Measurements from ENCODE around the gene TOLLIP.
"Not testable (repeated sequence)": the region's sequence is repeated elsewhere in the genome, so short reads cannot be mapped to it uniquely, and the experiment has no call there.

TOLLIP gene

DNA sequence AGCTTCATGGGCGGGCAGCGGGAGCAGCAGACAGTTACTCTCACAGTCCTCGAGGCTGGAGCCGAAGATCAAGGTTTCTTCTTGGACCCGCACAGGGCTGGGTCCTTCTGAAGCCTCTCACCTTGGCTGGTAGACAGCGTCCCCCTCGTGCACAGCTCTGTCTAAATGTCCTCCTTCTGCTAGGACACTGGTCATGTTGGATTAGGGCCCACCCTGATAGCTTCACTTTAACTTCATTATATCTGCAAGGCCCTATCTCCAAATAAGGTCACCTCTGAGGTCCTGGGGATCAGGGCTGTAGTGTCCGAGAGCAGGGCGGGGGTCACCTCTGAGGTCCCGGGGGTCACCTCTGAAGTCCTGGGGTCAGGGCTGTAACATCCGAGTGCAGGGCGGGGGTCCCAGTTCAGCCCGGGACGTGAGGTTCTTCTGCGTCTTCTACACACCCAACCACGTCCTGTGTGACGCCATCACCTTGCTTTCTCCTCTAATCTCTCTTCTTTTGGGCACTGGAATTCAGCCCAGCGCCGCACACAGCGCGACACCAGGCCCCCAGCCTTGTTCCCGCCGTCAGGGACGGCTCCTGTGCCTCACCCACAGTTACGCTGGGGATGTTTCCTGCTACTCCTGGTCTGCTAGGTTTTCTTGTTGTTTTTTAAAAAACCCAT is 34.1 kb upstream of the TOLLIP start:
- DNase-seq, result no peak

DNA sequence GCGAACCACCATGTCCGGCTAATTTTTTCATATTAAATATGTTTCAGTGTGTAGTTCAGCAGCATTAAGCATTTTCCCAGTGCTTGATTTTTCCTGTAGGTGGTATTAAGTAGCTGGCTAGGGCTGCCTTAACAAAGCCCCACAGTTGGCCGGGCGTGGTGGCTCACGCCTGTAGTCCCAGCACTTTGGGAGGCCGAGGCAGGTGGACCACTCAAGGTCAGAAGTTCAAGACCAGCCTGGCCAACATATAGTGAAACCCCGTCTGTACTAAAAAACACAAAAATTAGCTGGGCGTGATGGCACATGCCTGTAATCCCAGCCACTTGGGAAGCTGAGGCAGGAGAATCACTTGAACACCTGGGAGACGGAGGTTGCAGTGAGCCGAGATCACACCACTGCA is 33.5 kb upstream of the TOLLIP start:
- no peak for DNase-seq

DNA sequence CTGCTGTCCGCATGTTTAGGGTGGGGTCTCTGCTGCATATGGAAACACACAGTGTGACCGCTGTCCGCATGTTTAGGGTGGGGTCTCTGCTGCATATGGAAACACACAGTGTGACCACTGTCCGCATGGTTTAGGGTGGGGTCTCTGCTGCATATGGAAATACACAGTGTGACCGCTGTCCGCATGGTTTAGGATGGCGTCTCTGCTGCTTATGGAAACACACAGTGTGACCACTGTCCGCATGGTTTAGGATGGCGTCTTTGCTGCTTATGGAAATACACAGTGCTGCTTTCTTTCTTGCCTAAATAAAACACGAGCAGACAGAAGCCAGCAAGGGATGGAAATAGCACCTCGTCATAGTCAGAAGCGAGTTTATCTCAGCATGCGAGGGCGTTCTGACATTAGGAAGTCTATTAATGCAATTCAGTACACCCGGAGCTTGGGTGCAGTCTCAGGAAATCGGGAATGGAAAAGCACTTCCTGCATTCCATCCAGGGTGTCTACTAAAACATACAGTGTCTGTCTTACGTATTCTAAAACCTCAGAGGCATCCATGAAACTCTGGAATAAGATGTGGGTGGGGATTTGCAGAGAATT is 32.6 kb upstream of the TOLLIP start:
- no peak for DNase-seq

DNA sequence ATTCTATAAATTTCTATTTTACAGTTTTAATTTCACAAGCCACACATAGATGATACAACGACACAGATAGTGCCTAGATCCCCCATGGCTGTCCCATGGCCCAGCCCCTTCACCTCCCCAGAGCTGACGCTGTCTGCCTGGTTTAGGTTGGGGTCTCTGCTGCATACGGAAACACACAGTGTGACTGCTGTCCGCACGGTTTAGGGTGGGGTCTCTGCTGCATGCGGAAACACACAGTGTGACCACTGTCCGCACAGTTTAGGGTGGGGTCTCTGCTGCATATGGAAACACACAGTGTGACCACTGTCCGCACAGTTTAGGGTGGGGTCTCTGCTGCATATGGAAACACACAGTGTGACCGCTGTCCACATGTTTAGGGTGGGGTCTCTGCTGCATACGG is 31.8 kb upstream of the TOLLIP start:
- DNase-seq, result not testable (repeated sequence)

DNA sequence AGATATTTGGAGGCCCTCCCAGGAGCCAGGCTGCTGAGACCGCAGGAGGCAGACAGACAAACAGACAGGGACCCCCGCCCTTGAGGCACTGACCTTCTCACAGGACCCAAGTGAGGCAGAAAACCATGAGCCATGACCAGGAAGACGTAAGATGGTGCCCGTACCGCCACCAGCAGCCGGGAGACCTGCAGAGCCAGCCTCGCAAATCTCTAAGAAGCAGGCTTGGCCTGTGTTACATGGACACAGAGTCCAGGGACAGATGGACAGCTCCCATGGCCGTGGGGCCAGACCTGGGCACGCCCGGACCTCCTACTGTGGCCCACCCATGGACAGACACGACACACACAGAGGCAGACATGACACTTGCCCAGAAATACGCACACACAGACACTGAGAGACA is 30.7 kb upstream of the TOLLIP start:
- no peak for DNase-seq

DNA sequence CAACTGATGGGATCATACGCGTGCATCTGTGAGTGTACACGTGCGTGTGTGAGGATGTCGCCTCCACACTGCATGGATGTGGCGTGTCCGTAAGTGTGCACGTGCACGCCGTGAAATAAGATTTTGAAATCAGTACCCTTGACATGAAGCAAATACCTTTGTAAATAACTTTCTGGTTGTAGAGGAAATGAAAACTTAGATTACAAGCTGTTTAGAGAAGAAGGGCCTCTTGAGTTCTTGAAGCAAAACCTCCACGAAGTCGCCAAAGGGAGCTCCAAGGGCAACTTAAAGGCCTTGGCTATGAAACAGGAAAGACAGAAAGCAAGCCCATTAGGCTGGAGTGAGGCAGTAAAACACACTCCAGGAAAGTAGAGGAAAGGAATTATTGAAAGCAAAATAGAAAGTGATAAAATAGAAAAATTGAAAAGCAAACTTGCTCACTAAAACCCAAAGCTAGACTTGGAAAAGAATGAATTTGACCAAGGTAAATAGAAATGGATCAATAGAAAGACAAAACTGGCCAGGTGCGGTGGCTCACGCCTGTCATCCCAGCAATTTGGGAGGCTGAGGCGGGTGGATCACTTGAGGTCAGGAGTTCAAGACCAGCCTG is 29.7 kb upstream of the TOLLIP start:
- no peak for DNase-seq

DNA sequence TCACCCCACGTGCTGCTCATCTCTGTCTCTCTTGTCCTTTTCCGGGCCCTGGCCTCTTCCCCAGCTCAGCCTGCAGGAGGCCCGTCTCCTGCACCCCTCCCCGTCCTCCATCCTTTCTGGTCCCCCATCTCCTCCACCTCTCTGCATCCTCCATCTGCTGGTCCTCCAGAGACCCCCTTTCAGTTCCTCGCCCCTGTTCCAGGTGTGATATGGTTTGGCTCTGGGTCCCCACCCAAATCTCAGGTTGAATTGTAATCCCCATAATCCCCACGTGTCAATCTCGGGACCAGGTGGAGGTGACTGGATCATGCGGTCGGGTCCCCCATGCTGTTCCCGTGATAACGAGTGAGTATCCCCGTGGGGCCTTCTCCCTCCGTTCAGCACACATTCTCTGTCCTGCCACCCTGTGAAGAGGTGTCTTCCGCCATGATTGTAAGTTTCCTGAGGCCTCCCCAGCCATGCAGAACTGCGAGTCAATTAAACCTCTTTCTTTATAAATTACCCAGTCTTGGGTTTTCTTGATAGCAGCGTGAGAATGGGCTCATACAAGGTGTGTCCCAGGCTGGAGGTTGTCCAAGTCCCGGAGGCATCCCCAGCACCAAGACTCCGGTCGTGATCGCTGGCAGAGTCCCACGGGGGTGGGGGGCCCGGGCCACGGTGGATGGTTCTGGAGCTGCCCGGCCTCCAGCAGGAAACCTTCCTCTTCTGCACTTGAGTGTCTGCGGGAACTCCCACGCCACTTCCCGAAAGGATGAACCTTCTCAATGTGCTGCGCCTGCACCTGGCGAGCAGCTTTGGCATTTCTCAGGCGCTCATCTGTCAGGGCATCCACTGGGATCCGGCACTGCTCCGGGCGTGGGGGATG is 29.0 kb upstream of the TOLLIP start:
- DNase-seq, result no peak

DNA sequence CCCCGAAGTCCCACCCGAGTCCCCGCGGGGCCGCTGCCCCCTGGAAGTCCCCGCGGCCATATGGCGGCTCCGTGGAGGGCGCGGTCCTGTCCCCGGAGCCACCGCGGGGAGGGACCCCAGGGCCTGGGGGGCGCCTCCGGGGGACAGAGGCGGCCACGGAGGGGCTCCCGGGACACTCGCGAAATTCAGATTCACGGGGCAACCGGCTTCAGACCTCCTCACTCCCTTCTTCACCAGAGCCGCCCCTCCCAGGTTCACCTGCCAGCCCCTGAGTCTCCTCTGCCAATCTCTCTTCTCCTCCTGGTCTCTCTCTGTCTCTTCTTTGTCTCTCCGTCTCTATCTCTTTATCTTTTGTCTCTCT is 28.2 kb upstream of the TOLLIP start:
- DNase-seq, result no peak

DNA sequence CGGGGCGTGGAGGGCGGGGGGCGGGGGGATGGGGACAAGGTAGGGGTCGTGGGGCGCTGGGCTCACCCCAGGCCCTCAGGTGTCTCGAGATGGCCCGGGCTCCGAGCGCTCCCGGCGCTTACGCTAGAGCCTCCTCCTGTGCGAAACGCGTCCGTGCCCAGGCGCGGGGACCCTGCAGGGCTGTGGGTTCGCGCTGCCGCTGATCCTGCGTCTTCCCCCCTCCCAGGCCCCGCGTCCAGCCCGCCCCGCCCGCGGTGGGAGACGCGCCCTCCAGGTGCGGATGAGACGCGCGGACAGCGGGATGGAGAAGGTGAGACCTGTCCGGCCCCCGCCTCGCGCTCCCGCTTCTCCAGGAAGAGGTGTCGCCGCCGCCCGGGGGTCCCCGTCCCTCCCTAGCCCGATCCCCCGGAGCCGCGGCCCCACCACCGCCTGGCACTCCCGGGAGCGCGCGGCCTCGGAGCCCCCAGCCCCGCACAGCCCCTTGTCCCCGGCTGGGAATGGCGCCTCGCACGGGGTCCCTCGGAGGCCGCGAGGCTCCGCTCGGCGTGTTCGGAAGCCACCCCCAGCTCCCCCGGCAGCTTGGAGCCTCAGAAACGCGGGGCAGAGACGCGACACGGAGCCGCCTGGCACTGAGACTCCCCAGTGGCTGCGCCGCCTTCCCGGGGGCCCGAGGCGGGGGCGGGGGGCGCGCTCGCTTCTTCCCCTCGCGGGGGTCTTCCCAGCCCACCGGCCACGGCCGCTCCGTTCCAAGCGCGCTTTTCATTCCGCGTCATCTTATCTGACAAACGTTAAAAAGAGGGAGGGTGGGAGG is 27.6 kb upstream of the TOLLIP start:
- DNase-seq, result peak; percentile 40

DNA sequence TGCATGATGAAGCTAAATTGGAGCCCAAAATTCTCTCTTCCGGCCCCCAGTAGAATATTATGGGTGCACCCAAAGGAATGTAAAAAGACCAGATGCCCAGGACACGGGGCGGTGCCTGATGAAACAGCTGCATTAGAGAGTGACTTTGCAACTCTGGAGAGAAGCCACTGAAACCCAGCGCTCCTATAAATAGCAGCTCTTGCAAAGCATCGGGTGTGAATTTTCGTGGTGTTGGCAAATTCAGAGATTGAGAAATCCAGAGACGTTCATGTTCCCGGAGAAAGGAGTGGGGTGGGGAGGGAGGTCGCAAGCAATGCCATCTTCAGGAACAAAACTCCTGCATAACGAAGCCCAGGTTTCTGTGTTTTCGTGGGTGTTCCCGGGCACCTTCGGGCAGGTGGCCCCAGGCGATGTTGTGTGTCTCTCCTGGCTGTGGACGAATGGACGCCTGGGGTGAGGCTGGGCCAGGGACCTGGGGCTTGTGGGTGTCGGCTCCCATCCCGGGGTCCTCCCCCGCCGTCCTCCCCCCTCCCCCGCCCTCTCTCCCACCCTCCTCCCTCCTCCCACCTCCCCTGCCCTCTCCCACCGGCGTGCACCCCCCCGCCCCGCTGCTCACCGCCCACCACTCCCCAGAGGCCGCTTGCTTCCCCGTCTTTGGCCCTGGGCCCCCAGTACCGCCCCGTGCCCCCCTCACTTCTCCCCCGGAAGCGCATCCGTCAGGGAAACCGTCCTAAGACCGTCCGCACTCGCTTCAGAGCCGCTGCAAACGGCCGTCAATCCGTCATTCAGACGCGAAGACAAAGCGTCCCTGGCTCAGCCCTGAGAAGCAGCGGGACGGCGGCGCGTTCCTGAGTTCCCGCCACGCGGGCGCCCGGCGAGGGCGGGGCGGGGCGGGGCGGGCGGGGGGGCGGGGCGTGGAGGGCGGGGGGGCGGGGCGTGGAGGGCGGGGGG is 26.7 kb upstream of the TOLLIP start:
- peak; percentile 53 for DNase-seq

DNA sequence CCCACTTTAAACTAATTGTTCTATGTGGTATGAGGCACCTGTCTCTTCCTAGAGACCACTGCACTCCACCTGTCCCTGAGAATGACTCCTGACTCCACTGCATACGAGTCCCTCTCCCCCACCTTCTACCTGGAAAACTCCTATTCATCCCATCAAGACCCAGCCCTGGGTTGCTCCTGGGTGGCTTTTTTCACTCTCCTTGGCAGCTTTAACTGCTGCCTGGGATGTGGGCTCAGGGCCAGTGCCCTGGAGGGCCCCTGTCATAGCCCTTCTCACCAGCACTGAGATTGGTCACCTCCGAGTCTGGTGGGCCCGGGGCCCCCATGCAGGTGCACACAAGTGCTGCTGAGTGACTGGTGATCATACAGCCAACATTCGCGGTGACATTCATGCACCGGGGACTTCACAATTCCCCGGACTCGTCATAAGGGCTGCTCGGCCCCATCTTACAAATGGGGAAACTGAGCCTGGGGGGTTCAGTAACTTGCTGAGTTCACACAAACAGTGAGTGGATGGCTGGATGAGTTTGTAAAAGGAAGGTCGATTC is 25.9 kb upstream of the TOLLIP start:
- no peak for DNase-seq

DNA sequence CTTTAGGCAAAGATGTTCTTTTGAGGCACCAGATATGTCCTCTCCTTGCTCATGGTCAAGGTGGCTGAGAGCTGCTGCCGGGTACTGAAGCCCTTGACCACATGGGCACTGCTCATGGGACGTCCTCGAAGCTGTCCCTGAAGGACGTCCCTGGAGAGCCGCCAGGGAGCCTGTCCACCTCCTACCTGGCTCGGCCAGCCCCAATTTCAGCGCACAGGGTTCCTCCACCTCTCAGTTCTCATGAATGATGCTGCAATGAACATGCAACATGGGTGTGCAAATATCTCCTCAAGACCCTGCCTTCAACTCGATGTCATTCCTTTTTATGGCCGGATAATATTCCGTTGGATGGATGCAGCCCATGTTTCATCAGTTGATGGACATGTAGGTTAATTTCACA is 24.4 kb upstream of the TOLLIP start:
- DNase-seq, result no peak

DNA sequence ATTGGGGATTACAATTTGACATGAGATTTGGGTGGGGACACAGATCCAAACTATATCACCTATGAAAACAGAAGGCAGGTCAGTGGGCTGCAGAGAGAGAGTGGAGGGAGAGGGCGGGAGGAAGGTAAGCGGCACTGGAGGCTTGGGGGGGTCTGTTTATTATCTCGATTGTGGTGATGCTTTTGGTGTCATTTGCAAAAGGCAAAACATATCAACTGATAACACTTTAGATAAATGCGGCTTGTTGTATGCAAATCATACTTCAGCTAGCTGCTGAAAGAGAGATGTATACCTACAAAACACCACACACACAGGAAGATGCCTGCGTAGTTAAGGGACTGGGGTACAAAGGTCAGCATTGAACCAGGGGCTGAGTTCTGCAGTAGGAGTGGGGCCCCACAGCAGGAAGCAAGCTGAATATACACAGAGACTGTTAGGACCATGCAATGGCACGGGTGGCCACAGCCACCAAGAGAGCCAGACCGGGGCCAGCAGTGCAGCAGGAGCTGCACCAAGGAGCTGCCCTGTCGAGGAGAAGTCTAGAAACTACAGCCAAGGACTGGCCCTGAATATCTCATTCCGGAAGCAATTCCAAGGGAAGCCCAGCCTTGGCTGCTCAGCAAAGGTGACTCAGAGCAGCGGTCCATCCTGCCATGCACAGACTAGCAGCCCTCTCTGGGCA is 23.8 kb upstream of the TOLLIP start:
- no peak for DNase-seq

DNA sequence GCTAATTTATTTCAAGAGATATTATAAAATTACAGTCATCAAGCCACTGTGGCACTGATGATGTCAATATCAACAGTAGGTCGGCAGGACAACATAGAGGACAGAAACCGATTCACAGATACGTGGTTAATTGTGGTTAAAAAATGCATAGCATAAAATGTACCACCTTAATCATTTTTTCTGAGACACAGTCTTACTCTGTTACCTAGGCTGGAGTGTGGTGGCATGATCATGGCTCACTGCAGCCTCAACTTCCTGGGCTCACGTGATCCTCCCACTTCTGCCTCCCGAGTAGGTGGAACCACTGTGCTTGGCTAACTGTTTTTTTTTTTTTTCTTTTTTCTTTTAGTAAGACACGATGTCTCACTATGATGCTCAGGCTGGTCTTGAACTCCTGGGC is 21.0 kb upstream of the TOLLIP start:
- DNase-seq, result no peak

DNA sequence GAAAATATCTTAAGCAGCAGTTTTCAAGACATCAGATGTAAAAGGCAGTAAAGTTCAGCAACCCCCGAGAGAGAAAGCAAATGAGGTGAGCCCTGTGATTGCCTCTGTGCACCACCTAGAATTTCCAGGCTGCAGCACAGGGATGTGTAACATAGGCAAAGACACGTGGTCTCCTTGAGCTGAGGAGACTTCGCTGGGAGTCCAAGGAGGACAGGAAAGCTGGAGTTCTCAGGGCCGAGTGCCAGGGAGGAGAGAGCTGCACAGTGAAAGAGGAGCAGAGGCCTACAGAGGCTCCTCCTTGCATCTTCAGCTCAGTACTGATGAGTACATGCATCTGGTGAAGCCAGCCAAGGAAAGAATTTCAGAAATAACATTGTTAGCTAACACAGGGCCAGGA is 17.6 kb upstream of the TOLLIP start:
- DNase-seq, result no peak

DNA sequence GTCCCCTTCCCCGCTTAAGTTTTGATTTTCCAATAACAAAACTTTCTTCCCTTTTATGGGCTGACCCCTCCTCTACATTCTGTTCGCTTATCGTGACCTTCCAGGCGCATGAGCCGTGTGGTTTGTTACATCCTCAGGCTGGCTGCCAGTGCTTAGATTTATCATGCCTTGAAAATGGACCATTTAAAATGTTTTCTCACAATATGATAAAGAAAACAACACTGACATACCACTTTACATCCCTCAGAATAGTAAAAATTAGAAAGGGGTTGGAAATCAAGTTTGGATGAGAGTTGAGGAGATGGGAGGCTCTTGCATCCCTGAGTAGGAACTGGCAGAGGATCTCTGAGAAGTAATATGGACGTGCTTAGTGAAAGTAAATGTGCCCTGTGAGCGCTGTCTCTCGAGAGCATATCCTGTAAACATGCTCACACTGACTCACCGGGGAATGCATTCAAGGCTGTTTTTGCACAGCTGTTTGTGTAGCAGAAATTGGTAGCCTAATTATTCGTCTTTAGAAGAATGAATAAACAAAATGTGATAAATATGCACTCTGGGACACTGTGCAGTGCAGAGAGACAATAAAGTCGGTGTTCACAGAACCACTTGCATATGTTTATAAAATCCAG is 17.1 kb upstream of the TOLLIP start:
- no peak for DNase-seq

DNA sequence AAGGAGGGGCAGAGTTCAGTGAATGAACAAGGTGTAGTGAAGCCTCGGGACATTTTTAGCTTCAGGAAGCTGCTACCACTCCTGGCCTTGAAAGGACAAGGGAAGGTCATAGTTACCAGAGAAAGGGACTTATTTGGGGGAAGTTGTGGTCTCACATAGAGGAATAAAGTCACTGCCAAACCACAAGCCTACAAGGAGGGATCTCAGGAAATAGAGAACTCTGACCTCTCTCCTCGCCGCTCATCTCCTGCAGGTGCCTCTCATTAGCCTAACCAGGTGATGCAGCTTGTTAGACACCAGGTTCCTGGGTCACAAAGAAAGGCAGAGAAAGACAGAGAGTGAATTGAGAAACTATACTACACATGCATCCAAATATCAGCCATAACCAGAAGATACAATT is 14.3 kb upstream of the TOLLIP start:
- no peak for DNase-seq

DNA sequence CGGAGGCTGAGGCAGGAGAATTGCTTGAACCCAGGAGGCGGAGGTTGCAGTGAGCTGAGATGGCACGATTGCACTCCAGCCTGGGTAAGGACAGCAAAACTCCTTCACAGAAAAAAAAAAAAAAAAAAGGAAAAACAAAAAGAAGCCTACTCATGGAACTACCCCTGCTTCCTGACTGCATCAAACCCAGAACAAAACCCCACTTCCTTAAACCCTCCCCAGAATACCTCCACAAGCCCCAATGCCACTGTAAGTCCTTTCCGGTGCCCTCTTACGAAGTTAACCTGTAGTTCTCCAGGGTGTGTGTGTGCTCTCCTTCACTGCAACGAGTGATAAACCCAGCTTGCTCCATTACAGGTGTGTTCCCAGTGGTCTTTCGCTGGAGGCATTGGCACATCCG is 8.6 kb upstream of the TOLLIP start:
- no peak for DNase-seq

DNA sequence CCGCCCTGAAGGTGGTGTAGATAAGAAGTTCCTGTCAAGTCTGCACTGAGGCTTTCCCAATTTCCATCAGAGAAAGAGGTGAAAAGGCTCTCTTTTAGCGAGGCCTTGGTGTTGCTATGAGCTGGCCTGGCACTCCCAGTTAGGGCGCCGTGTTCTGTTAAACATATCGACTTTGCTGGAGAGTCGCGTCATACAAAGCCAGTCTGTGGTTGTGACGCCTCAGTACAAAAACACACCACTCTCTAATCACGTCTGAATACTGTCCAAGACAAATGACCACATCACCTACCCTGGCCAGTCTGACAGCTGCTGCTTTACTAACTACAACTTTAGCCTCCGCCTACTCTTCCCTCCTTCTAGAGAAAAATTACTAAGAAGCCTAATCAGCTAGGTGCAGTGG is 8.0 kb upstream of the TOLLIP start:
- DNase-seq, result no peak

DNA sequence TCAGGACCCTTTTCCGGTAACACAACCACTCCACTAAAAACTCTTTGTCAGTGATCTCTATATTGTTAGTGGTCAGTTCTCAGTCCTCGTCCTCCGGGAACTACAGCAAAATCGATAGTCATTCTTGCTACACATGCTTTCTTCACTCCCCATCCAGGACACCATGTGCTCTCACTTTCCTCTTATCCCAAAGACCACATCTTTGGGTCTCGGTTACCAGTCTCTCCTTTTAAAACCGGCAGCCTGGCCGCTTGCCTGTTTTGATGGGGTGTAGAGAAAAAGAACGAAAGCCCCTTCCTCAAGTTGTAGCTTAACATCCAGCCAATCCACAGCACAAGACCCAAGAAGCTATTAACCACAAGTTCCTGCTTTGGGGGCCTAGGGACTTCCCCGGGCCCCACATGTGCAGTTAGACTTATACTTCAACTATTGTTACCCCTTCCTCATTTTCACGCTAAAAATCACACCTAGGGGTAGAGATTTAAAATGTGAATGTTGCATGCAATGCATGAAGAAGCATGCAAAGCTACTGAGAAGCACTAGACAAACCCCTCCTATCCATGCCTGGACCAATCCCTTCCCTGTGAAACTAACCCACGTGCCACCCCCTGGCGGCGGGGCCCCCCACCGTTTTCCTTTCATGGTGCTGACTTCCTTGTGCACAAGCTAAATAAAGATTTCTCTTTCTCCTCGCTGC is 1.5 kb upstream of the TOLLIP start:
- DNase-seq, result peak; percentile 31
